ENCODE measurements around the gene CHD9.

Gene CHD9

GRCh38 chr16:53224951-53225533 is 170.3 kb downstream of the CHD9 start:
- H3K4me1 ChIP-seq (ENCODE audit: low read length) = no peaks in the 10 kb centered on the region
- H3K27me3 ChIP-seq (replicated peaks; ENCODE audit: insufficient read depth, low read length) = no peaks in the 10 kb centered on the region
- no peaks in the 10 kb centered on the region for H3K9me2 ChIP-seq (replicated peaks; ENCODE audit: insufficient read depth, low read length)
- no peak overlapping the region for H3K4me2 ChIP-seq (ENCODE audit: low read depth, low read length)
- H3K4me3 ChIP-seq (ENCODE audit: low read length) = no peak overlapping the region
- no peaks in the 10 kb centered on the region; the same call in 1 of the 2 replicates for H3K36me3 ChIP-seq (replicated peaks; ENCODE audit: insufficient read depth, low read length)
- H3K79me2 ChIP-seq (ENCODE audit: low read length) = no peaks in the 10 kb centered on the region
- peak; percentile 19 for DNase-seq
- no peaks in the 10 kb centered on the region for H3F3A ChIP-seq (ENCODE audit: insufficient read depth, low read length)
- no peaks in the 10 kb centered on the region for H4K20me1 ChIP-seq (ENCODE audit: insufficient read depth, low read length)
- TF ChIP-seq EZH2 (optimal IDR thresholded peaks at IDR 0.05; ENCODE audit: low read depth, low read length) = no peak
- no peak for TF ChIP-seq EZH2phosphoT487 (IDR thresholded peaks at IDR 0.05; ENCODE audit: low read length)
- no peak for TF ChIP-seq CTCF (IDR thresholded peaks at IDR 0.05; ENCODE audit: low read length)
- H2AFZ ChIP-seq (ENCODE audit: low read length) = no peak overlapping the region
- no peak overlapping the region for H3K9ac ChIP-seq (ENCODE audit: low read length)
- H3K9me3 ChIP-seq (replicated peaks; ENCODE audit: insufficient read depth, low read length) = no peaks in the 10 kb centered on the region
- no peak overlapping the region for H3K27ac ChIP-seq (ENCODE audit: low read length)

DNA sequence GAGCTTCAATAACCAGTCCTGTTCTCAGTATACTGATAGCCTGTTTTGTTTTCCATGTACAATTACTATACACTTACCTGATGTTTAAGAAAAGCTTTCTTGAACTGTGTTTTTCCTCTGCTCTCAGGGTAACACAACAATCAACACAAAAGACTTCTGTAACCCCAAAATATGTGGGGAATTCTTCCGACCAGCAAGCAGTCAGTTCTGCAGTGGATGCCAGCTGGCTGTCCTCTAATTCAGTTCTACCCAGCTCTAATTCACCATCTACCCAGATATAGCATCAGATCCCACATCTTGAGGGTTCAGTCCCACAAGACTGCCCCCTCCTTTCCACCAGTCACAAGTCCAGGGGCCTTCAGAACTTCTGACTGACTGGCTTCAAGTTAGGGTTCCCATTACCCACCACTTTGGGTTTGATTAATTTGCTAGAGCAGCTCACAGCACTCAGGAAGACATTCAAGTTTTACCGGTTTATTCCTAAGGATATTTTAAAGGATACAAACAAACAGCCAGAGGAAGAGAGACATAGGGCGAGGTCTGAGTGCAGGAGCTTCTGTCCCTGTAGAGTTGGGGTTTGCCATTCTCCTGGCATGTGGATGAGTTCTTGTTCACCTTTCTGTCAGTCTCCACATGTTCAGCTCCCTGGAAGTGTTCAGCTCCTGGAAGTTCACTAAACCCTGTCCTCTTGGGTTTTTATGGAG is 178.2 kb downstream of the CHD9 start:
- Histone ChIP-seq H3K4me1 (ENCODE audit: low read length) (no peaks in the 10 kb centered on the region), H3K9me2 (replicated peaks; ENCODE audit: insufficient read depth, low read length) (no peaks in the 10 kb centered on the region), H3K4me3 (ENCODE audit: low read length) (no peak overlapping the region), H3K9me3 (replicated peaks; ENCODE audit: insufficient read depth, low read length) (no peaks in the 10 kb centered on the region), H4K20me1 (ENCODE audit: insufficient read depth, low read length) (no peaks in the 10 kb centered on the region), H2AFZ (ENCODE audit: low read length) (no peak overlapping the region), H3K27me3 (replicated peaks; ENCODE audit: insufficient read depth, low read length) (no peaks in the 10 kb centered on the region), H3K4me2 (ENCODE audit: low read depth, low read length) (no peak overlapping the region), H3K27ac (ENCODE audit: low read length) (no peak overlapping the region), H3K36me3 (replicated peaks; ENCODE audit: insufficient read depth, low read length) (peaks cover 2% of the 10 kb centered on the region; the same call in 1 of the 2 replicates), H3K9ac (ENCODE audit: low read length) (no peak overlapping the region), H3K79me2 (ENCODE audit: low read length) (no peaks in the 10 kb centered on the region), H3F3A (ENCODE audit: insufficient read depth, low read length) (no peaks in the 10 kb centered on the region)
- TF ChIP-seq EZH2phosphoT487 (IDR thresholded peaks at IDR 0.05; ENCODE audit: low read length) (no peak), CTCF (IDR thresholded peaks at IDR 0.05; ENCODE audit: low read length) (no peak), EZH2 (optimal IDR thresholded peaks at IDR 0.05; ENCODE audit: low read depth, low read length) (no peak)
- no peak for DNase-seq

DNA sequence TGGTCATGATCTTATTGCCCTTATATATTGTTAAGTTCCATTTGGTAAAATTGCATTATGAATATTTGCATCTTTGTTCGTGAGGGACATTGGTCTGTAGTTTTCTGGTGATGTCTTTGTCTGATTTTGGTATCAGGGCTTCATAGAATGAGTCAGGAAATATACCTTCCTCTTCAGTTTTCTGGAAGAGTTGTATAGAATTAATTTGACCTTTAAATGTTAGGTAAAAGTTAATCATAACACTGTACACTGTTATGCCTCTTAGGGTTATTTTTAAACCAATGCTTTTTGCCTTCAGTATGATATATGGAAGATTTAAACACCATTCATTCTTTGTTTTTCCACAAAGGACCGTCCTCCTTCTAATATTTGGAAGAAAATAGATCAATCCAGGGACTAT is 180.0 kb downstream of the CHD9 start:
- Histone ChIP-seq H3K9ac (ENCODE audit: low read length) (no peak overlapping the region), H3K4me2 (ENCODE audit: low read depth, low read length) (no peak overlapping the region), H3K4me1 (ENCODE audit: low read length) (no peaks in the 10 kb centered on the region), H3K27ac (ENCODE audit: low read length) (no peak overlapping the region), H3K79me2 (ENCODE audit: low read length) (no peaks in the 10 kb centered on the region), H3K9me3 (replicated peaks; ENCODE audit: insufficient read depth, low read length) (no peaks in the 10 kb centered on the region), H3K9me2 (replicated peaks; ENCODE audit: insufficient read depth, low read length) (no peaks in the 10 kb centered on the region), H3K27me3 (replicated peaks; ENCODE audit: insufficient read depth, low read length) (no peaks in the 10 kb centered on the region), H3K36me3 (replicated peaks; ENCODE audit: insufficient read depth, low read length) (peaks cover 2% of the 10 kb centered on the region; the same call in 1 of the 2 replicates), H3K4me3 (ENCODE audit: low read length) (no peak overlapping the region), H3F3A (ENCODE audit: insufficient read depth, low read length) (no peaks in the 10 kb centered on the region), H4K20me1 (ENCODE audit: insufficient read depth, low read length) (no peaks in the 10 kb centered on the region), H2AFZ (ENCODE audit: low read length) (no peak overlapping the region)
- no peak for DNase-seq
- no peak for TF ChIP-seq CTCF (IDR thresholded peaks at IDR 0.05; ENCODE audit: low read length)
- no peak for TF ChIP-seq EZH2 (optimal IDR thresholded peaks at IDR 0.05; ENCODE audit: low read depth, low read length)
- TF ChIP-seq EZH2phosphoT487 (IDR thresholded peaks at IDR 0.05; ENCODE audit: low read length) = no peak

Measured in MM.1S (cell line).